ENCODE results near the gene PRSS53. TPM values are rescaled to one million over a fixed set of nuclear protein-coding genes. Genes with fewer than 3 reads are reported as not detected.

Gene PRSS53
- total and polyA plus RNA-seq, 7 donors = 0.17 to 0.90 (median 0.38) TPM

GRCh38 chr16:31071861-31072260, 16.9 kb downstream of the PRSS53 start:
- ATAC-seq (no peak), DNase-seq (no peak)
- Histone ChIP-seq H3K27me3 (ENCODE audit: insufficient read depth in 3 of 3, low read length in 2 of 3) (no peaks in the 10 kb centered on the region), H3K27ac (peak overlapping the region; percentile 97), H3K4me3 (peak overlapping the region; percentile 93), H3K36me3 (ENCODE audit: insufficient read depth in 1 of 2, low read depth in 1 of 2) (peaks cover 0 to 15% of the 10 kb centered on the region in 2 donors), H3K4me1 (peaks cover 20% of the 10 kb centered on the region), H3K9me3 (no peaks in the 10 kb centered on the region)
- intact Hi-C loops (cut with DNase I) = loop anchor here (2.0 kb wide), 2 partner anchors 37 to 39 kb away; partner anchors contain the start of gene STX4 (in 1 of the 2)
- TF ChIP-seq CTCF (IDR thresholded peaks at IDR 0.05) = no peak
- WGBS, 3 donors = 10 to 13% (median 12%) methylated on average over 4 of the region's 4 CpGs

GRCh38 chr16:31067342-31067741, 21.4 kb downstream of the PRSS53 start:
- TF ChIP-seq CTCF (IDR thresholded peaks at IDR 0.05) = no peak
- Histone ChIP-seq H3K27ac (no peak overlapping the region), H3K36me3 (ENCODE audit: insufficient read depth in 1 of 2, low read depth in 1 of 2) (peaks cover 0 to 10% of the 10 kb centered on the region in 2 donors), H3K4me3 (no peak overlapping the region), H3K9me3 (no peaks in the 10 kb centered on the region), H3K27me3 (ENCODE audit: insufficient read depth in 3 of 3, low read length in 2 of 3) (no peaks in the 10 kb centered on the region), H3K4me1 (peaks cover 15% of the 10 kb centered on the region)
- intact Hi-C loops (cut with DNase I) = no loop called here
- WGBS, 3 donors = 91 to 96% (median 94%) methylated on average over 3 of the region's 3 CpGs
- ATAC-seq = no peak
- no peak for DNase-seq

GRCh38 chr16:31064882-31065461, 23.8 kb downstream of the PRSS53 start:
- DNase-seq (peak; percentile 80 to 84), ATAC-seq (peak; percentile 92 to 97 (median 94))
- Histone ChIP-seq H3K36me3 (ENCODE audit: insufficient read depth in 1 of 2, low read depth in 1 of 2) (peaks cover 0 to 34% of the 10 kb centered on the region in 2 donors), H3K4me3 (no peak overlapping the region), H3K27ac (peak overlapping the region; percentile 81), H3K4me1 (peaks cover 11% of the 10 kb centered on the region), H3K9me3 (no peaks in the 10 kb centered on the region), H3K27me3 (ENCODE audit: insufficient read depth in 3 of 3, low read length in 2 of 3) (no peaks in the 10 kb centered on the region)
- 25 to 34% (median 26%) methylated on average over 4 of the region's 4 CpGs for WGBS, 3 donors
- TF ChIP-seq CTCF (IDR thresholded peaks at IDR 0.05) = no peak
- intact Hi-C loops (cut with DNase I) = no loop called here

- Histone ChIP-seq H3K9me3 (no peaks in the 10 kb centered on the region), H3K27me3 (ENCODE audit: insufficient read depth in 3 of 3, low read length in 2 of 3) (no peaks in the 10 kb centered on the region), H3K4me3 (no peak overlapping the region), H3K4me1 (peaks cover 11% of the 10 kb centered on the region), H3K36me3 (ENCODE audit: insufficient read depth in 1 of 2, low read depth in 1 of 2) (peaks cover 0 to 39% of the 10 kb centered on the region in 2 donors), H3K27ac (peak overlapping the region; percentile 81)
- peak in 1 of 2 donors; percentile 55 for DNase-seq
- intact Hi-C loops (cut with DNase I) = no loop called here
- 89 to 91% (median 91%) methylated on average over 44 to 56 of the region's 56 CpGs for WGBS, 3 donors
- no peak for ATAC-seq
- TF ChIP-seq CTCF (IDR thresholded peaks at IDR 0.05) = no peak
Observed at GRCh38 chr16:31063843-31064611, 24.7 kb downstream of the PRSS53 start.
